WERI-Rb-1 (cell line): ENCODE data around the gene GNL1.

Source experiments
- DNase-seq: peaks from one replicate; pipeline ENCODE4 v3.0.0-alpha.2; 2020
- H3K27ac ChIP-seq: fragments of 250-450 bp; sonication (Bioruptor Pico); 2 replicates; pipeline ENCODE4 v1.5.1; 2020; ENCODE audit warnings: mild to moderate bottlenecking, moderate library complexity
- H3K27me3 ChIP-seq: fragments of 250-450 bp; sonication (Bioruptor Pico); 2 replicates; pipeline ENCODE4 v1.5.1; 2021; ENCODE audit warnings: mild to moderate bottlenecking, low read depth, moderate library complexity; ENCODE audit not compliant: insufficient read depth, severe bottlenecking
- H3K36me3 ChIP-seq: fragments of 250-450 bp; sonication (Bioruptor Pico); 2 replicates; pipeline ENCODE4 v1.5.1; 2020; ENCODE audit warnings: mild to moderate bottlenecking, moderate library complexity
- H3K4me3 ChIP-seq: 2 replicates; pipeline ENCODE4 v1.5.1; 2011; ENCODE audit warnings: low read depth, mild to moderate bottlenecking, control low read depth, low read length
- H3K9me3 ChIP-seq: fragments of 250-450 bp; sonication (Bioruptor Pico); 2 replicates; pipeline ENCODE4 v1.5.1; 2021; ENCODE audit warnings: mild to moderate bottlenecking, moderate library complexity; ENCODE audit not compliant: severe bottlenecking
- TF ChIP-seq, protein P1 (sequence below): IDR thresholded peaks from 2 replicates; pipeline ENCODE4 v1.5.1; 2011; ENCODE audit warnings: low read depth, mild to moderate bottlenecking, control low read depth, inconsistent platforms, low read length

The GNL1 gene

DNA sequence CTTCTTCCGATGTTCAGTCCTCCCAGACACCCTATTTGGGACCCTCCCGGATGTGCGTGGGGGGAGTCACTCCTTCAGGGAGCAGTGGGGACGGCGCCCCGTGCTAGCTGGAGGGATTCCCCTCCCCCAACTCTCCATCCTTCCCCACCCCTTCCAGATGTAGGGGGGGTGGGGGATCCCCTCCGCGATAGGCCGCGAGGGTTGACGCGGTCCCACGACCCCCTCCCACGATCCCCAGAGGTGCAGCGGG is 548 bp downstream of the GNL1 start:
- Histone ChIP-seq H3K27me3 (no peaks in the 10 kb centered on the region), H3K9me3 (no peaks in the 10 kb centered on the region), H3K4me3 (peak overlapping the region; percentile 81), H3K36me3 (peaks cover 69% of the 10 kb centered on the region), H3K27ac (peak overlapping the region; percentile 93)
- DNase-seq = no peak
- TF ChIP-seq, protein P1, sequence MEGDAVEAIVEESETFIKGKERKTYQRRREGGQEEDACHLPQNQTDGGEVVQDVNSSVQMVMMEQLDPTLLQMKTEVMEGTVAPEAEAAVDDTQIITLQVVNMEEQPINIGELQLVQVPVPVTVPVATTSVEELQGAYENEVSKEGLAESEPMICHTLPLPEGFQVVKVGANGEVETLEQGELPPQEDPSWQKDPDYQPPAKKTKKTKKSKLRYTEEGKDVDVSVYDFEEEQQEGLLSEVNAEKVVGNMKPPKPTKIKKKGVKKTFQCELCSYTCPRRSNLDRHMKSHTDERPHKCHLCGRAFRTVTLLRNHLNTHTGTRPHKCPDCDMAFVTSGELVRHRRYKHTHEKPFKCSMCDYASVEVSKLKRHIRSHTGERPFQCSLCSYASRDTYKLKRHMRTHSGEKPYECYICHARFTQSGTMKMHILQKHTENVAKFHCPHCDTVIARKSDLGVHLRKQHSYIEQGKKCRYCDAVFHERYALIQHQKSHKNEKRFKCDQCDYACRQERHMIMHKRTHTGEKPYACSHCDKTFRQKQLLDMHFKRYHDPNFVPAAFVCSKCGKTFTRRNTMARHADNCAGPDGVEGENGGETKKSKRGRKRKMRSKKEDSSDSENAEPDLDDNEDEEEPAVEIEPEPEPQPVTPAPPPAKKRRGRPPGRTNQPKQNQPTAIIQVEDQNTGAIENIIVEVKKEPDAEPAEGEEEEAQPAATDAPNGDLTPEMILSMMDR = no peak

DNA sequence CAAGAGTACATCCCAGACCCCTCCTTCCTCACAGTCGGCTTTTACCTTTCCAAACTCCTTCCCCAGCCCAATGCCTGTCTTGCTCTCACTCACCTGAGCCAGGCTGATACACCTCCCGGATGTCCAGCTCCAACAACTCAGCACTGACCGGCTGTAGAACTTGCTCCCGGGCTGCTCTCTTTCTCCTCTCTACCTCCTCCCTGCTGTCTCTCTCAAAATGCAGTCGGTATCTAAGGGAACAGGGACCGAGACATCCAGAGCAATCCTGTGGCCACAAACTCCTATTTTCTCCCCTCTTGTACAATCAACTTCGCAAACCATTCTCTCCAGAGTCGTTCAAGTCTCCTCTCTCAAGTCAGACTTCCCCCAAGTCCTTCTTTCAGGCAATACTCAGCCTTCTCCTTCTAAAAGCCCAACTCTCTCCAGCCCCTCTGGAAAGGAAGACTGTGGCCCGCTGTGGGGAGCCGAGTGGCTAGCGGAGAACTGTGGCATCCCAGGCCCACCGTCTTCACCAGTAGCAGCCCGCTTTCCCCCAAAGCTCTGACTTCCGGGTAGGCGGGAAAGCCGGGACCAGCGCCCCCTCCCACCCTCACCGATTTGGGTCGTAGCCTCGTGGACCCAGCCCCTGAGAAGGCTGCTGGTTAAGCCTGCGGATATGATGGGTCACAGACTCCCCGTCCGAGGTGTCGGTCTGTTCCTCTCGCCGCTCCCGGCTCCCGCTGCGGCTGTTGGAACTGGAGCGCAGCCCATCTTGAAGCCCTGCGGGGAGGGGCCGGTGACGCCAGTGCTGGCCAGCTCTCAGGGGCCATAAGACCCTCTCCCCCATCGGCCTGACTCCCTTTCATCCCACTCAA is 1.1 kb downstream of the GNL1 start:
- peaks cover 75% of the 10 kb centered on the region for H3K36me3 ChIP-seq
- H3K9me3 ChIP-seq = no peaks in the 10 kb centered on the region
- no peaks in the 10 kb centered on the region for H3K27me3 ChIP-seq
- H3K4me3 ChIP-seq = peak overlapping the region; percentile 81
- peak; percentile 49 for DNase-seq
- TF ChIP-seq, protein P1 = no peak
- H3K27ac ChIP-seq = peak overlapping the region; percentile 93

DNA sequence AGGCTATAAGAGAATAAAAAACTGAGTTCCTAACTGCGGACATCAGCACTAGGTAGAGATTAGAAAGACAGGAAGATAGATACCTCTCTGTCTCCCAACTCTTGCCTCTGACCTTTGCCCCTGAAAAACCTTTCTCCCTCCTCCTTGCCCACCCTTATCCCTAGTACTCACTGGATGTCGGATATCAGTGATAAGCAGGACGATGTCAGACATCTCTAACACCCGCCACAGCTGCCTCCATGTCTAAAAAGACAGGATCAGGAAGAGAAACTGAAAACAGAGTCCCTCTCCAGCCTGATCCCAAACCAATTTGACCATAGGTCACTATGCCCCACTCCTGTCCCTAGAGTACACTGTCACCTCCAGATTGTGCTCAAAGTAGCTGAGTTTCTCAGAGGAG is 1.9 kb downstream of the GNL1 start:
- Histone ChIP-seq H3K4me3 (no peak overlapping the region), H3K36me3 (peaks cover 74% of the 10 kb centered on the region), H3K9me3 (no peaks in the 10 kb centered on the region), H3K27me3 (no peaks in the 10 kb centered on the region), H3K27ac (no peak overlapping the region)
- DNase-seq = no peak
- TF ChIP-seq, protein P1 = no peak

DNA sequence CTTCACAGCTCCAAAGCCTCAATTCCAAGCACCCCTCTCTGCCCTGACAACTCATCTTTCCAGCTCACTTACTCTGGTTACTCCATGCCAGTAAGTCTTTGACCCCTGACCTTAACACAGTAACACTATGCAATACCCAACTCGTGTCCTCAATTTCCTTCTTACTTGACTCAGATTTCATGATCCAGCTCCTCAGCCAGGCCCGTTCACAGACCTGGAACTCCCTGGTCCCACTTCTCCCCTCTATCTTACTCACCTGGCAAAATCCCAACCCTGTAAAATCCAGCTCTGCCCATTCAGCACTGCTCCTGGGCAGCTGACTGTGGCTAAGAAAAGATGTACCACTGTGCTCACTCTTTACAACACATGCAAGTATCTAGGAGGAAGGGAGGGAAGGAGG is 7.9 kb downstream of the GNL1 start:
- H3K4me3 ChIP-seq = no peak overlapping the region
- peaks cover 87% of the 10 kb centered on the region for H3K36me3 ChIP-seq
- DNase-seq = no peak
- H3K27me3 ChIP-seq = no peaks in the 10 kb centered on the region
- TF ChIP-seq, protein P1 = no peak
- no peak overlapping the region for H3K27ac ChIP-seq
- no peaks in the 10 kb centered on the region for H3K9me3 ChIP-seq

DNA sequence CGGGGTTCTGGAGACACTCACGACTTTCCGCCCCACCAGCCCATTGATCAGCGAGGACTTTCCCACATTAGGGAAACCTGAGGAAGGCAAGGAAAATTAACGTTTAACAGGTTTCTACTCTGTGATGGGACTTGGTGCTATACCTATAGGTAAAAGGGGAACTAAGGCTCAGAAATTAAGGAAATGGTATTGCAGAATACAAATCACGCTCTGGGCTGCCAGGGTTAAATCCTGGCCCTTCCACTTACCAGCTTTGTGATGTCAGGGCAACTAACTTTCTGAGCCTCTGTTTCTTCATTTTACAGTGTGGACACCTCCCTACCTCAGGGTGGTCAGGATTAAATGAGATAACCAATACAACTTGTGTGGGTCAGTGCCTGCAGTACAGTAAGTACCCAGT is 8.8 kb downstream of the GNL1 start:
- Histone ChIP-seq H3K27me3 (no peaks in the 10 kb centered on the region), H3K9me3 (no peaks in the 10 kb centered on the region), H3K4me3 (no peak overlapping the region), H3K36me3 (peaks cover 78% of the 10 kb centered on the region), H3K27ac (no peak overlapping the region)
- TF ChIP-seq, protein P1 = no peak
- DNase-seq = no peak
